ENCODE data around the gene GNG4.

GRCh38 chr1:235601104-235601503 lies 48.5 kb downstream of the GNG4 start:
- TF ChIP-seq CTCF (IDR thresholded peaks at IDR 0.05) (peak in 6 of 12 donors; percentile 18 to 29 (median 22)), POLR2A (IDR thresholded peaks at IDR 0.05) (no peak)

Data from heart left ventricle (tissue), 13 donors.